Thymus (tissue), 11 donors: ENCODE results near the gene LCMT2. TPM values are rescaled to one million over a fixed set of nuclear protein-coding genes. Genes with fewer than 3 reads are reported as not detected.

Source experiments
- DNase-seq, 9 donors: peaks; one replicate each; pipeline ENCODE4 v3.0.0-alpha.2; 2013; ENCODE audit warnings: low spot score in 9 of 9, low read depth in 6 of 9, missing footprints in 1 of 9
- H3K27ac ChIP-seq, 2 donors: one replicate each; pipeline ENCODE4 v1.5.1; 2013; ENCODE audit warnings: control low read depth in 1 of 2, low read depth in 1 of 2, low read length in 1 of 2, mild to moderate bottlenecking in 1 of 2, moderate library complexity in 1 of 2
- H3K27me3 ChIP-seq, 2 donors: one replicate each; pipeline ENCODE4 v1.5.1; 2013; ENCODE audit warnings: low read length in 1 of 2; ENCODE audit not compliant: control insufficient read depth in 2 of 2, insufficient read depth in 1 of 2
- H3K36me3 ChIP-seq, 2 donors: one replicate each; pipeline ENCODE4 v1.5.1; 2013; ENCODE audit warnings: low read length in 1 of 2, mild to moderate bottlenecking in 1 of 2, moderate library complexity in 1 of 2; ENCODE audit not compliant: control insufficient read depth in 2 of 2, insufficient read depth in 2 of 2
- H3K4me1 ChIP-seq, 2 donors: one replicate each; pipeline ENCODE4 v1.5.1; 2013; ENCODE audit warnings: low read length in 2 of 2; ENCODE audit not compliant: control insufficient read depth in 2 of 2, insufficient read depth in 2 of 2
- H3K4me3 ChIP-seq, 2 donors: one replicate each; pipeline ENCODE4 v1.5.1; 2013; ENCODE audit warnings: low read length in 2 of 2, control low read depth in 1 of 2, mild to moderate bottlenecking in 1 of 2
- H3K9me3 ChIP-seq, 2 donors: one replicate each; pipeline ENCODE4 v1.5.1; 2013; ENCODE audit warnings: low read length in 1 of 2, mild to moderate bottlenecking in 1 of 2; ENCODE audit not compliant: control insufficient read depth in 2 of 2, insufficient read depth in 1 of 2
- WGBS: extraction: QIAGEN DNeasy Blood & Tissue Kit; methylation state at CpG from one replicate; pipeline ENCODE4 v1.1.7; 2013; 5-methylcytosine and 5-hydroxymethylcytosine counted together
- polyA plus RNA-seq: library from polyadenylated mRNA; stranded (reverse); fragments of 200-250 nt; gene quantifications from one replicate; pipeline ENCODE4 v1.2.3, GENCODE V29; 2013
- total RNA-seq: library from RNA; stranded (reverse); fragments of 120-200 nt; gene quantifications from one replicate; pipeline ENCODE4 v1.2.4, GENCODE V29; 2013
- donor health status: healthy.

Gene LCMT2
- total and polyA plus RNA-seq, 2 donors = 5.9 to 11.3 TPM

GRCh38 chr15:43317566-43318184 is 12.7 kb downstream of the LCMT2 start:
- Histone ChIP-seq H3K4me1 (no peaks in the 10 kb centered on the region), H3K27me3 (peaks cover 0 to 6% of the 10 kb centered on the region in 2 donors), H3K27ac (no peak overlapping the region), H3K4me3 (no peak overlapping the region), H3K36me3 (no peaks in the 10 kb centered on the region), H3K9me3 (no peaks in the 10 kb centered on the region)
- WGBS = 90% methylated on average over 8 of the region's 8 CpGs
- no peak for DNase-seq

GRCh38 chr15:43316971-43317346 is 13.4 kb downstream of the LCMT2 start:
- Histone ChIP-seq H3K27me3 (peaks cover 0 to 10% of the 10 kb centered on the region in 2 donors), H3K4me1 (no peaks in the 10 kb centered on the region), H3K27ac (no peak overlapping the region), H3K9me3 (no peaks in the 10 kb centered on the region), H3K36me3 (no peaks in the 10 kb centered on the region), H3K4me3 (no peak overlapping the region)
- no peak for DNase-seq
- 100% methylated on average over 1 of the region's 1 CpG for WGBS

- H3K4me1 ChIP-seq = no peaks in the 10 kb centered on the region
- peaks cover 0 to 10% of the 10 kb centered on the region in 2 donors for H3K27me3 ChIP-seq
- no peak overlapping the region for H3K27ac ChIP-seq
- 76% methylated on average over 6 of the region's 6 CpGs for WGBS
- no peak for DNase-seq
- H3K9me3 ChIP-seq = no peaks in the 10 kb centered on the region
- no peak overlapping the region for H3K4me3 ChIP-seq
- H3K36me3 ChIP-seq = no peaks in the 10 kb centered on the region
Observed at GRCh38 chr15:43316016-43316970, 14.1 kb downstream of the LCMT2 start.

GRCh38 chr15:43314171-43314570 is 16.2 kb downstream of the LCMT2 start:
- H3K36me3 ChIP-seq = no peaks in the 10 kb centered on the region
- H3K4me3 ChIP-seq = no peak overlapping the region
- DNase-seq = no peak
- WGBS = 96% methylated on average over 3 of the region's 3 CpGs
- H3K4me1 ChIP-seq = no peaks in the 10 kb centered on the region
- H3K9me3 ChIP-seq = no peaks in the 10 kb centered on the region
- H3K27me3 ChIP-seq = peaks cover 0 to 11% of the 10 kb centered on the region in 2 donors
- H3K27ac ChIP-seq = no peak overlapping the region

- Histone ChIP-seq H3K4me1 (no peaks in the 10 kb centered on the region), H3K27ac (no peak overlapping the region), H3K36me3 (no peaks in the 10 kb centered on the region), H3K27me3 (peaks cover 0 to 18% of the 10 kb centered on the region in 2 donors), H3K4me3 (no peak overlapping the region), H3K9me3 (no peaks in the 10 kb centered on the region)
- DNase-seq = no peak
- 86% methylated on average over 4 of the region's 4 CpGs for WGBS
Observed at GRCh38 chr15:43312378-43312777, 18.0 kb downstream of the LCMT2 start.

- Histone ChIP-seq H3K9me3 (no peaks in the 10 kb centered on the region), H3K27me3 (peaks cover 2 to 10% of the 10 kb centered on the region in 2 donors), H3K36me3 (no peaks in the 10 kb centered on the region), H3K4me1 (no peaks in the 10 kb centered on the region), H3K27ac (no peak within 1 kb of the TSS), H3K4me3 (no peak within 1 kb of the TSS)
- DNase-seq = no peak
- WGBS = 94% methylated on average over 11 of the region's 11 CpGs
Observed at GRCh38 chr15:43302205-43302817, 28.1 kb downstream of the LCMT2 start, which contains the start of gene TGM7. Gene TGM7 (minus strand): TSS chr15:43302255.

- Histone ChIP-seq H3K9me3 (no peaks in the 10 kb centered on the region), H3K27me3 (peaks cover 2 to 10% of the 10 kb centered on the region in 2 donors), H3K36me3 (no peaks in the 10 kb centered on the region), H3K4me3 (no peak overlapping the region), H3K4me1 (no peaks in the 10 kb centered on the region), H3K27ac (no peak overlapping the region)
- DNase-seq = no peak
Observed at GRCh38 chr15:43299884-43300283, 30.5 kb downstream of the LCMT2 start.

- no peak for DNase-seq
- Histone ChIP-seq H3K4me1 (no peaks in the 10 kb centered on the region), H3K36me3 (no peaks in the 10 kb centered on the region), H3K4me3 (no peak overlapping the region), H3K27ac (no peak overlapping the region), H3K27me3 (peaks cover 2 to 11% of the 10 kb centered on the region in 2 donors), H3K9me3 (no peaks in the 10 kb centered on the region)
- WGBS = 95% methylated on average over 3 of the region's 3 CpGs
Observed at GRCh38 chr15:43299411-43299810, 31.0 kb downstream of the LCMT2 start.
